ENCODE data around the gene RRP1B.

- TF ChIP-seq CTCF (IDR thresholded peaks at IDR 0.05 in 4 of 5, conservative IDR thresholded peaks at IDR 0.05 in 1 of 5) (no peak), POLR2A (IDR thresholded peaks at IDR 0.05) (no peak)
These were observed 3.7 kb downstream of the RRP1B start for GRCh38 chr21:43663033-43663432.

All from gastrocnemius medialis (tissue), 4 donors.